Vein endothelial cell (primary cell): ENCODE results near the gene ITGB3. TPM values are rescaled to one million over a fixed set of nuclear protein-coding genes. Genes with fewer than 3 reads are reported as not detected.

Experiments used
- small RNA-seq: library from RNA; depleted of rRNA; stranded (forward); fragments of <200 nt; gene quantifications from one replicate; pipeline ENCODE3, GENCODE V24; 2012
- total RNA-seq: library from RNA; depleted of rRNA; stranded (reverse); fragments of >200 nt; gene quantifications from 2 replicates; pipeline ENCODE4 v1.2.3, GENCODE V29; 2012

ITGB3 gene
- 129 and 138 TPM in 2 replicates for total RNA-seq

DNA sequence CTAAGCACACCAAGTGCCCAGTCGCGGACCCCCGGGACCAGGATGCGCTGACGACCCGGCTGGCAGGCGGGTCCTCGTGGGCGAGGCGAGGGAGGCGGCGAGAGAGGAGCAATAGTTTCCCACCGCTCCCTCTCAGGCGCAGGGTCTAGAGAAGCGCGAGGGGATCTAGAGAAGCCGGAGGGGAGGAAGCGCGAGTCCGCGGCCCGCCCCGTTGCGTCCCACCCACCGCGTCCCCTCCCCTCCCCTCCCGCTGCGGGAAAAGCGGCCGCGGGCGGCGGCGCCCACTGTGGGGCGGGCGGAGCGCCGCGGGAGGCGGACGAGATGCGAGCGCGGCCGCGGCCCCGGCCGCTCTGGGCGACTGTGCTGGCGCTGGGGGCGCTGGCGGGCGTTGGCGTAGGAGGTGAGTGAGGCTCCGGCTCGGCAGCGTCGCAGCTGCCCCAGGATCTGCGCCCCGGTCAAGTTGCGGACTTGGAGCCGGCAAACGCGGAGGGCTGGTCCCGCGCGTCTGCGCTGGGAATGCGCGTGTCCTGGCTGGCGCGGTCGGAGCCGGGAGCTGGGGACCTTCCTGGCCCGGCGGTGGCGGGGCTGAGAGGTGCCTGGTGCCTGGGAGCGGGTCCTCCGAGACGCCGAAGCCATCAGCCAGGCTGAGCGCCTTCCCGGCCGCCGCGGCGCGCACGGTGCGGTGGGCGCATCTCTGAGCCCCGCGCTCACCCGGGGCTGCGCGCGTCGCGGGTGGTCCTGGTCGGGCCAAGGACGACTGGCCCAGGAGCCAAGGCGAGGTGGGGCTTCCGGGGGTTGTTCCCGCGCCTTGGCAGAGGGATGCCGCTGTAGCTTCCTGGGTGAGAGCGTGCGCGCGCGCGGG, at the start of gene ITGB3:
Gene ITGB3 (plus strand): TSS at position 287 of the 862 bp plus-strand sequence. CDS start 35 bp downstream, at position 322.

DNA sequence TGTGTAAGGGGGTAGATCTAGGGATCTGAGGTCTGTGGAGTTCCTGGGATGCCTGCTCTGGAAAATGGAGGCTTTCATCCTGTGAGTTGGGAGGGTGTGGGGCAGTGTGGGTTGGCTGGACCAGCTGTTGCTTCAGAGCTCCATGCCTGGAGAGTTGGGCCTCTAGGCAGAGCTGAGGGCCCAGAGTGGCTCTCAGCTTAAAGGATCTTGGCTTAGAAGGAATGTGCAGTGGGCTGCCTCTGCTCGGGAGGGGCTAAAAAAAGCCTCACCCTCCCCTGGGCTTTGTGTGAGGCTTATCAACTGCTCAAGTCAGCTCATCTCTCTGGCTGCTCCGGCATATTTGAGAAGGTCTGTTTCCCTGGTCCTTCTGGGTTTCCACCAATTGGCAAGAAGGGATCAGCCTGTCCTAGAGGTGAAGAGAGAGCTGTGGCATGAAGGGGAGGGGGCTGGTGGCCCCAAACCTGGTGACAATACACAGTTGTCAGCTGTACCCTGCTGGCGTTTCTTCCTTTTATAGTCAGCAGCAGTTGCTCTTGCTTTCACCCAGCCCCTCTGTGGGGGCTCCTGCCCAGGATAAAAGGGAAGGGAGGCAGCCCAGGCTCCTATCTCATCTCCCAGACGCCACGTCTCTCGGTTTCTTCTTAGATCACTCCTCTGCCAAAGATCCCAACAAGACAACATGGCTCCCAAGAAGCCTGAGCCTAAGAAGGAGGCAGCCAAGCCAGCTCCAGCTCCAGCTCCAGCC, 44.7 kb upstream of the ITGB3 start, which contains the start of gene MYL4:
Gene MYL4 (plus strand): TSS at position 605 of the 745 bp plus-strand sequence. CDS start 75 bp downstream, at position 680.

DNA sequence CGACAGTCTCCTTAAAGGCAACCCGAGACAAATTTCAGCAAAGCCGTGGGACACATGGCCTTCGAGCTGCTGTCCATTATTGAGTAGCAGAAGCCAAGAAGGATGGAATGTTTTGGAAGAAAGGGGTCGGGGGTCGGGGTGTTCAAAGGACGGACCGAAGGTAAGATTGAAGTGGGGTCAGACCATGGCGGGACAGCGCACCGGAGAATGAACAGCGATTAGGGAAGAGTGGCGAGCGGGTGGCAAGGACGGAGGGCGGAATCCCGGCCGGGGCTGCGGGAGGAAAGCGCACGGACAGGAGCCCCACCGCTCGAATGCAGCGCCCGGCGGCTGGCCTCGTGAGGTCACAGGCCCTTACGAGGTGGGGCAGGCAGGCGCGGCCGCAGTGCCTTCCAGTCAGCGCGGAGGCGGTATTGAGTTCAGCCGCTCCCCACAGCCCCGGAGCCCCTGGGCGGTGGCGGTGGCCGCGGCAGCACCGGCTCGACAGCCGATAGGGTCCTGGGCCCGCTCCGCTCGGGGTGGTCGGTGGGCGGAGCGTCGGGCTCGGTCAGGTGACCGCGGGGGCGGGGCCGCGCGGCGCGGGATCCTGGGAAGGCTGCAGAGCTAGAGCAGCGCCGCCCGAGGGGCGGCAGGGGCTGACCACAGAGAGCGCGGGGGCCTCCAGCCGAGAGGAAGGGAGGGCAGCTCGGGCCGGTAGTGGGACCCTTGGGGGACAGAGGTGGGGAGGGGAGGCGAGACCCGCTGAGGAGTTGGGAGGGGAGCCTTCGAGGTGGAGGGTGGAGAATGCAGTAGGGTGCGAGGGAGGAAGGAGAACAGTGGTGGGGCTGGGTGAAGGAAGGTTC, 70.0 kb downstream of the ITGB3 start, which contains the start of gene EFCAB13:
Gene EFCAB13 (plus strand): TSS at position 574 of the 842 bp plus-strand sequence. CDS start 4,399 bp downstream, outside the sequence.

Small RNA genes within 50 kb of the gene (small RNA-seq; reads per million reads assigned to genes)
- gene RNU7-186P = not detected

Other genes with a start within 250 kb of the ITGB3 start
- 118 and 150 TPM in 2 replicates for gene CDC27, start 64.5 kb upstream of the ITGB3 start, total RNA-seq
- gene MYL4, start 44.5 kb upstream of the ITGB3 start, total RNA-seq = 1.5 and 2.0 TPM in 2 replicates
- 4.6 and 5.2 TPM in 2 replicates for gene EFCAB13, start 70.1 kb downstream of the ITGB3 start, total RNA-seq